Measurements from ENCODE around the gene FOXI2. TPM values are rescaled to one million over a fixed set of nuclear protein-coding genes. Genes with fewer than 3 reads are reported as not detected.

FOXI2 gene
- total RNA-seq, 1 donor from 2014 or later, result not detected

DNA sequence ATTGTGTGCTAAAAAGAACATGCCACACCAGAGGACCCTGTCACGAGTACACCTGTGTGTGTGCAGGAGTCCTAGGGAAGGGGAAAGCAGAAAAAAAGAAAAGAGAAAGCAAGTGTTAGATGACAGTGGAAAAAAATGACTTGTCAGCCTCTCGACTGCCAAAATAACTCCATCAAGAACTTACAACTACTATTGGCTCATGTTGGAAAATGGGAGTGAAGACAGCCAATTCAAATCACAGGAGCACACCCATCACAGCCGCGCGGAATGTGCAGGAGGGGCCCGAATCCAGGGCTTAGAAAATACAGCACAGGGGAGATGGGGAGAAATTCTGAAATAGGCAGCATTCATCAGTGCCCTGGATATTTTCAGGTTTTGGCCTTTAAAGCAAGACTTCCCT is 38.1 kb upstream of the FOXI2 start:
- H3K4me3 Mint-ChIP-seq (ENCODE audit: unreplicated experiment), result no peak overlapping the region
- no peak overlapping the region for H3K27ac Mint-ChIP-seq (ENCODE audit: unreplicated experiment)
- TF ChIP-seq, protein P1, sequence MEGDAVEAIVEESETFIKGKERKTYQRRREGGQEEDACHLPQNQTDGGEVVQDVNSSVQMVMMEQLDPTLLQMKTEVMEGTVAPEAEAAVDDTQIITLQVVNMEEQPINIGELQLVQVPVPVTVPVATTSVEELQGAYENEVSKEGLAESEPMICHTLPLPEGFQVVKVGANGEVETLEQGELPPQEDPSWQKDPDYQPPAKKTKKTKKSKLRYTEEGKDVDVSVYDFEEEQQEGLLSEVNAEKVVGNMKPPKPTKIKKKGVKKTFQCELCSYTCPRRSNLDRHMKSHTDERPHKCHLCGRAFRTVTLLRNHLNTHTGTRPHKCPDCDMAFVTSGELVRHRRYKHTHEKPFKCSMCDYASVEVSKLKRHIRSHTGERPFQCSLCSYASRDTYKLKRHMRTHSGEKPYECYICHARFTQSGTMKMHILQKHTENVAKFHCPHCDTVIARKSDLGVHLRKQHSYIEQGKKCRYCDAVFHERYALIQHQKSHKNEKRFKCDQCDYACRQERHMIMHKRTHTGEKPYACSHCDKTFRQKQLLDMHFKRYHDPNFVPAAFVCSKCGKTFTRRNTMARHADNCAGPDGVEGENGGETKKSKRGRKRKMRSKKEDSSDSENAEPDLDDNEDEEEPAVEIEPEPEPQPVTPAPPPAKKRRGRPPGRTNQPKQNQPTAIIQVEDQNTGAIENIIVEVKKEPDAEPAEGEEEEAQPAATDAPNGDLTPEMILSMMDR (IDR thresholded peaks at IDR 0.05), result no peak
- no peaks in the 10 kb centered on the region for H3K36me3 Mint-ChIP-seq (ENCODE audit: low read depth)
- no peak for DNase-seq (ENCODE audit: low spot score)
- no peaks in the 10 kb centered on the region for H3K4me1 Mint-ChIP-seq (ENCODE audit: low read depth)
- H3K9me3 Mint-ChIP-seq (ENCODE audit: low read depth), result no peaks in the 10 kb centered on the region
- peaks cover 22% of the 10 kb centered on the region for H3K27me3 Mint-ChIP-seq (ENCODE audit: low read depth)

GRCh38 chr10:127699311-127699710 is 37.7 kb upstream of the FOXI2 start:
- no peaks in the 10 kb centered on the region for H3K4me1 Mint-ChIP-seq (ENCODE audit: low read depth)
- no peaks in the 10 kb centered on the region for H3K36me3 Mint-ChIP-seq (ENCODE audit: low read depth)
- DNase-seq (ENCODE audit: low spot score), result no peak
- H3K27me3 Mint-ChIP-seq (ENCODE audit: low read depth), result peaks cover 21% of the 10 kb centered on the region
- TF ChIP-seq, protein P1 (IDR thresholded peaks at IDR 0.05), result no peak
- no peak overlapping the region for H3K4me3 Mint-ChIP-seq (ENCODE audit: unreplicated experiment)
- H3K27ac Mint-ChIP-seq (ENCODE audit: unreplicated experiment), result no peak overlapping the region
- H3K9me3 Mint-ChIP-seq (ENCODE audit: low read depth), result peaks cover 3% of the 10 kb centered on the region

- H3K36me3 Mint-ChIP-seq (ENCODE audit: low read depth), result no peaks in the 10 kb centered on the region
- H3K9me3 Mint-ChIP-seq (ENCODE audit: low read depth), result peaks cover 6% of the 10 kb centered on the region
- no peaks in the 10 kb centered on the region for H3K4me1 Mint-ChIP-seq (ENCODE audit: low read depth)
- H3K4me3 Mint-ChIP-seq (ENCODE audit: unreplicated experiment), result no peak overlapping the region
- TF ChIP-seq, protein P1 (IDR thresholded peaks at IDR 0.05), result no peak
- DNase-seq (ENCODE audit: low spot score), result no peak
- no peak overlapping the region for H3K27ac Mint-ChIP-seq (ENCODE audit: unreplicated experiment)
- H3K27me3 Mint-ChIP-seq (ENCODE audit: low read depth), result peaks cover 16% of the 10 kb centered on the region
Measured at GRCh38 chr10:127702271-127702670, 34.7 kb upstream of the FOXI2 start.

GRCh38 chr10:127715249-127715648 is 21.7 kb upstream of the FOXI2 start:
- no peak overlapping the region for H3K27ac Mint-ChIP-seq (ENCODE audit: unreplicated experiment)
- H3K4me3 Mint-ChIP-seq (ENCODE audit: unreplicated experiment), result no peak overlapping the region
- H3K4me1 Mint-ChIP-seq (ENCODE audit: low read depth), result no peaks in the 10 kb centered on the region
- TF ChIP-seq, protein P1 (IDR thresholded peaks at IDR 0.05), result no peak
- H3K27me3 Mint-ChIP-seq (ENCODE audit: low read depth), result peaks cover 10% of the 10 kb centered on the region
- H3K9me3 Mint-ChIP-seq (ENCODE audit: low read depth), result peaks cover 2% of the 10 kb centered on the region
- no peaks in the 10 kb centered on the region for H3K36me3 Mint-ChIP-seq (ENCODE audit: low read depth)
- no peak for DNase-seq (ENCODE audit: low spot score)

GRCh38 chr10:127715782-127716378 is 21.1 kb upstream of the FOXI2 start:
- no peak for DNase-seq (ENCODE audit: low spot score)
- H3K9me3 Mint-ChIP-seq (ENCODE audit: low read depth), result no peaks in the 10 kb centered on the region
- TF ChIP-seq, protein P1 (IDR thresholded peaks at IDR 0.05), result peak; percentile 81
- no peak overlapping the region for H3K27ac Mint-ChIP-seq (ENCODE audit: unreplicated experiment)
- no peaks in the 10 kb centered on the region for H3K4me1 Mint-ChIP-seq (ENCODE audit: low read depth)
- H3K36me3 Mint-ChIP-seq (ENCODE audit: low read depth), result no peaks in the 10 kb centered on the region
- peaks cover 10% of the 10 kb centered on the region for H3K27me3 Mint-ChIP-seq (ENCODE audit: low read depth)
- H3K4me3 Mint-ChIP-seq (ENCODE audit: unreplicated experiment), result no peak overlapping the region
